GM19238 (cell line): Measurements from ENCODE around the gene SAMD4B.
"Not testable (repeated sequence)": the region's sequence is repeated elsewhere in the genome, so short reads cannot be mapped to it uniquely, and the experiment has no call there.

Experiments
- DNase-seq: peaks from one replicate; pipeline ENCODE4 v3.0.0; 2011; ENCODE audit warnings: low spot score; ENCODE audit not compliant: insufficient read length

SAMD4B gene

GRCh38 chr19:39341719-39342604 is at the start of gene SAMD4B:
TSS of gene SAMD4B (plus strand) at chr19:39342421. CDS start at chr19:39356894, 14,473 bp downstream.
- peak; percentile 95 for DNase-seq

- no peak for DNase-seq
These were observed 48.8 kb upstream of the SAMD4B start for GRCh38 chr19:39293394-39293793.

GRCh38 chr19:39296055-39296645 is 46.1 kb upstream of the SAMD4B start, which contains the start of gene IFNL1:
TSS of gene IFNL1 (plus strand) at chr19:39296407. CDS start at chr19:39296422, 15 bp downstream.
- no peak for DNase-seq

GRCh38 chr19:39296906-39297305 is 45.3 kb upstream of the SAMD4B start:
- no peak for DNase-seq

GRCh38 chr19:39297931-39298634 is 44.1 kb upstream of the SAMD4B start:
- DNase-seq = no peak

- DNase-seq = no peak
These were observed 42.8 kb upstream of the SAMD4B start for GRCh38 chr19:39299404-39299803.

GRCh38 chr19:39299832-39300231 is 42.4 kb upstream of the SAMD4B start:
- no peak for DNase-seq

- DNase-seq = no peak
These were observed 41.2 kb upstream of the SAMD4B start for GRCh38 chr19:39301021-39301420.

- DNase-seq = no peak
These were observed 40.7 kb upstream of the SAMD4B start for GRCh38 chr19:39301562-39301961.

GRCh38 chr19:39303373-39304184 is 38.6 kb upstream of the SAMD4B start:
- DNase-seq = no peak

GRCh38 chr19:39304185-39304513 is 38.1 kb upstream of the SAMD4B start:
- DNase-seq = no peak

GRCh38 chr19:39304701-39305571 is 37.3 kb upstream of the SAMD4B start:
- no peak for DNase-seq

GRCh38 chr19:39306075-39306474 is 36.1 kb upstream of the SAMD4B start:
- DNase-seq = no peak

- DNase-seq = no peak
These were observed 35.0 kb upstream of the SAMD4B start for GRCh38 chr19:39307046-39307821.

- no peak for DNase-seq
These were observed 34.2 kb upstream of the SAMD4B start for GRCh38 chr19:39307822-39308530.

GRCh38 chr19:39308531-39309304 is 33.5 kb upstream of the SAMD4B start:
- DNase-seq = no peak

GRCh38 chr19:39309305-39309670 is 32.9 kb upstream of the SAMD4B start:
- not testable (repeated sequence) for DNase-seq
